ENCODE data around the gene DGKA. TPM values are rescaled to one million over a fixed set of nuclear protein-coding genes. Genes with fewer than 3 reads are reported as not detected.

The DGKA gene
- total and polyA plus RNA-seq, 2 of the 4 experiments (the other 2 are of a cell fraction), result 71.9 to 75.1 TPM

DNA sequence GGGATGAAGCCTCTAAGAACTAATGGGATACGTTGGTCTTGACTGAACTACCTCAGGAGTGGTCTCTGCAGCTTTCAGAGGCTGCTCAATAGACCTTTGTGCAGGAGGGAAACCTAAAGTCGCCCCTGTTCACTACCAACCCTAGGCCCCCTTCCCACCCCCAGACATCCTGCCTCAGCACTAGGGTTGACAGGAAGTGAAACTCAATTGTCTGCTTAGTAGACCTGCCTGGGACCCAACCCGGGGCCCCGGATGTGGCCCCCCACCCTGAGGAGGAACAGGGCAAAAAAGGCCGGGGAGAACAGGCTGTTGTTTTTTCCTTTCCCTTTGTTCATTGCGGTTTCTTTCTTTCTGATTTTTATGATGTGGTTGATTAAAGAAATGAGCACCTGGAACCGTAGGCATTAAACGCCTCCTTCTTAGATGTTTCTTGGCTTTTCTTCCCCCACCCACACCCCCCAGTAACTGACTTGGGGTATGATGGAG, 1.6 kb upstream of the DGKA start:
- Histone ChIP-seq H3K4me1 (ENCODE audit: control insufficient read depth, insufficient read depth, low read length) (peaks cover 18% of the 10 kb centered on the region), H4K8ac (ENCODE audit: low read depth in 2 of 2, low read length in 2 of 2) (no peak overlapping the region; a peak in 1 of 4 replicates), H3K4me2 (ENCODE audit: low read depth, low read length) (no peak overlapping the region), H4K5ac (ENCODE audit: low read depth, low read length) (no peak overlapping the region), H3K36me3 (ENCODE audit: control insufficient read depth, insufficient read depth, low read length) (peaks cover 2% of the 10 kb centered on the region; the same call in 1 of the 2 replicates), H2BK5ac (ENCODE audit: low read depth, low read length, poor library complexity, severe bottlenecking) (peak overlapping the region; percentile 12), H3K79me1 (ENCODE audit: low read depth in 1 of 2, low read length in 2 of 2) (peaks cover 40 to 72% of the 10 kb centered on the region in 2 experiments), H3K9me1 (ENCODE audit: insufficient read depth, low read length) (peaks cover 13% of the 10 kb centered on the region), H2AFZ (replicated peaks; ENCODE audit: low read length, poor library complexity) (no peak overlapping the region), H2BK120ac (ENCODE audit: low read depth, low read length) (no peak overlapping the region; the same call in 1 of the 2 replicates), H3K9me3 (ENCODE audit: control insufficient read depth, insufficient read depth, low read length) (no peaks in the 10 kb centered on the region), H4K20me1 (ENCODE audit: insufficient read depth, low read length) (no peaks in the 10 kb centered on the region), H3K4ac (ENCODE audit: low read depth, low read length) (no peak overlapping the region), H3K27ac (ENCODE audit: insufficient read depth, low read length) (no peak overlapping the region), H3K4me3 (ENCODE audit: insufficient read depth, low read depth, low read length) (no peak overlapping the region), H3K27me3 (ENCODE audit: control insufficient read depth, insufficient read depth, low read length) (no peaks in the 10 kb centered on the region), H4K91ac (ENCODE audit: insufficient read depth, low read depth, low read length) (no peak overlapping the region), H3K18ac (ENCODE audit: low read depth, low read length) (no peak overlapping the region), H2BK15ac (ENCODE audit: low read depth, low read length) (no peak overlapping the region), H3K23ac (ENCODE audit: low read depth, low read length) (no peak overlapping the region), H3K14ac (replicated peaks; ENCODE audit: low read depth, low read length) (no peak overlapping the region), H3K9ac (ENCODE audit: low read depth, low read length) (no peak overlapping the region), H2AK5ac (ENCODE audit: low read depth, low read length) (peak overlapping the region; percentile 9; the same call in 1 of the 2 replicates), H2AK9ac (replicated peaks; ENCODE audit: low read depth, low read length, poor library complexity) (peak overlapping the region; percentile 46), H3K56ac (ENCODE audit: extremely low read depth, insufficient read depth, low read length) (no peak overlapping the region), H2BK20ac (ENCODE audit: low read depth, low read length) (no peak overlapping the region)
- CTCF ChIA-PET, result interaction anchor here (1.3 kb wide), 1 partner anchor 185 kb away, joined by 5 read pairs; no protein-coding TSS in a partner anchor
- BruUV-seq (replicated peaks), result no TSS peak
- WGBS, 2 experiments (ENCODE audit: extremely low coverage in 2 of 2, insufficient read length in 1 of 2), result no CpG with 5 or more reads among the region's 8 CpGs
- in situ Hi-C loops (cut with MboI; ENCODE audit: low sequenced_read_pairs), result loop anchor here (10.0 kb wide), 1 partner anchor 105 kb away; the partner anchor contains the start of gene DNAJC14
- no peak for ATAC-seq (ENCODE audit: low read depth)
- POLR2A ChIA-PET (ENCODE audit: unreplicated experiment), result no interaction called here
- intact Hi-C loops (cut with micrococcal nuclease), result no loop called here
- dilution Hi-C loops (cut with HindIII; ENCODE audit: low sequenced_read_pairs, unreplicated experiment), result no loop called here
- no peak for DNase-seq
- TF ChIP-seq MAZ (IDR thresholded peaks at IDR 0.05; ENCODE audit: borderline replicate concordance, low read depth, low read length) (no peak), RFX5 (IDR thresholded peaks at IDR 0.05; ENCODE audit: low read depth, low read length) (no peak), RAD21 (IDR thresholded peaks at IDR 0.05; ENCODE audit: low read length) (no peak), USF2 (IDR thresholded peaks at IDR 0.05; ENCODE audit: low read depth, low read length) (no peak)

Data from IMR-90 (cell line).